Panc1 (cell line): ENCODE measurements around the gene CA5A.

Experiments
- POLR2AphosphoS5 ChIP-seq: IDR thresholded peaks from 2 replicates; pipeline ENCODE4 v1.6.1; 2012; ENCODE audit warnings: mild to moderate bottlenecking, low read depth, low read length, moderate library complexity
- REST ChIP-seq, 2 experiments: IDR thresholded peaks; 2 replicates each; pipeline ENCODE4 v1.6.1; 2011 to 2012; ENCODE audit warnings: low read depth in 2 of 2, control low read depth in 1 of 2, low read length in 1 of 2, mild to moderate bottlenecking in 1 of 2, moderate library complexity in 1 of 2; ENCODE audit not compliant: insufficient read depth in 1 of 2
- SIN3A ChIP-seq: IDR thresholded peaks from 2 replicates; pipeline ENCODE4 v1.6.1; 2012; ENCODE audit warnings: low read depth, mild to moderate bottlenecking, low read length, moderate library complexity, borderline replicate concordance; ENCODE audit not compliant: insufficient read depth
- TCF7L2 ChIP-seq: IDR thresholded peaks from 2 replicates; pipeline ENCODE4 v1.6.1; 2011; ENCODE audit warnings: mild to moderate bottlenecking, low read depth, low read length, inconsistent platforms
- TF ChIP-seq, protein P1 (sequence below): fragments of 450-650 bp; IDR thresholded peaks from 2 replicates; pipeline ENCODE4 v1.5.1; 2017; ENCODE audit warnings: mild to moderate bottlenecking

DNA sequence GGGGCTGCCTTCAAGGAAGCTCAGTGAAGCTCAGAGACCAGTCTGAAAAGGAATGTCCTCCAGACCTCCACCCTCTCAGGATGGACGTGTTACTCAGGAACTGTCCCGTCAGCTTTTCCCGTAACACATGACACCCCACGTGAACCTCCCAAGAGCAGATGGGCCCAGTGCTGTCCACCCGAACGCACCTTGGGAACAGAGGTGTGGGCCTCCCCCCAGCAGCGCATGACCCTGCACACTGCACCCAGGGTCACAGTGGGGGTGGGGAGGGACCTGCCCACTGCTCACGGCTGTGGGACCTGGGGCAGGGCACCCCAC lies 88.9 kb downstream of the CA5A start:
- TF ChIP-seq SIN3A (no peak), TCF7L2 (no peak), POLR2AphosphoS5 (no peak), REST (IDR thresholded peaks at IDR 0.05; ENCODE audit: insufficient read depth in 1 of 2, low read depth in 2 of 2, low read length in 1 of 2) (0 out of 4 replicates have a peak, but pooled peaks of 1 of the 2 experiments have one; percentile 20)
- TF ChIP-seq, protein P1, sequence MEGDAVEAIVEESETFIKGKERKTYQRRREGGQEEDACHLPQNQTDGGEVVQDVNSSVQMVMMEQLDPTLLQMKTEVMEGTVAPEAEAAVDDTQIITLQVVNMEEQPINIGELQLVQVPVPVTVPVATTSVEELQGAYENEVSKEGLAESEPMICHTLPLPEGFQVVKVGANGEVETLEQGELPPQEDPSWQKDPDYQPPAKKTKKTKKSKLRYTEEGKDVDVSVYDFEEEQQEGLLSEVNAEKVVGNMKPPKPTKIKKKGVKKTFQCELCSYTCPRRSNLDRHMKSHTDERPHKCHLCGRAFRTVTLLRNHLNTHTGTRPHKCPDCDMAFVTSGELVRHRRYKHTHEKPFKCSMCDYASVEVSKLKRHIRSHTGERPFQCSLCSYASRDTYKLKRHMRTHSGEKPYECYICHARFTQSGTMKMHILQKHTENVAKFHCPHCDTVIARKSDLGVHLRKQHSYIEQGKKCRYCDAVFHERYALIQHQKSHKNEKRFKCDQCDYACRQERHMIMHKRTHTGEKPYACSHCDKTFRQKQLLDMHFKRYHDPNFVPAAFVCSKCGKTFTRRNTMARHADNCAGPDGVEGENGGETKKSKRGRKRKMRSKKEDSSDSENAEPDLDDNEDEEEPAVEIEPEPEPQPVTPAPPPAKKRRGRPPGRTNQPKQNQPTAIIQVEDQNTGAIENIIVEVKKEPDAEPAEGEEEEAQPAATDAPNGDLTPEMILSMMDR, result no peak
